CD4-positive, alpha-beta T cell (primary cell): ENCODE data around the gene NTRK2. TPM values are rescaled to one million over a fixed set of nuclear protein-coding genes. Genes with fewer than 3 reads are reported as not detected.

Source experiments
- ATAC-seq: fragments of 200-7000 bp; cut with Tn5 transposase; one replicate; pipeline ENCODE4 v1.10.0; 2022; ENCODE audit warnings: mild to moderate bottlenecking; ENCODE audit not compliant: poor library complexity
- CTCF ChIA-PET: fragments of 350-600 bp; sonication (Branson Sonifier 250); formaldehyde crosslinking; loops from one replicate; lab custom pipeline; 2021; ENCODE audit warnings: antibody characterized with exemption, inconsistent platforms; lab: Charles Lee
- POLR2A ChIA-PET: fragments of 350-600 bp; sonication (Branson Sonifier 250); formaldehyde crosslinking; loops from one replicate; lab custom pipeline; 2021; ENCODE audit warnings: antibody characterized with exemption, inconsistent platforms; lab: Charles Lee
- DNase-seq, 14 experiments: peaks; one replicate each; pipeline ENCODE4 v3.0.0-alpha.2; 2013 to 2020; ENCODE audit warnings: mixed read lengths in 2 of 14
- H3K27ac ChIP-seq, 2 donors: one replicate each; pipeline versions ENCODE4 v1.5.1 to v1.7.0; 2013; ENCODE audit warnings: low read length in 2 of 2, low read depth in 1 of 2, mild to moderate bottlenecking in 1 of 2
- H3K27me3 ChIP-seq, 2 experiments: 1 replicate in 1 of 2; 2 replicates in 1 of 2; pipeline versions ENCODE4 v1.6.1 to v1.7.0; 2013; ENCODE audit warnings: low read length in 2 of 2, control low read depth in 1 of 2, mild to moderate bottlenecking in 1 of 2, moderate library complexity in 1 of 2; ENCODE audit not compliant: insufficient read depth in 2 of 2, control insufficient read depth in 1 of 2
- H3K36me3 ChIP-seq: one replicate; pipeline ENCODE4 v1.6.1; 2013; ENCODE audit warnings: low read length, control low read depth; ENCODE audit not compliant: insufficient read depth
- H3K4me1 ChIP-seq: one replicate; pipeline ENCODE4 v1.6.1; 2013; ENCODE audit warnings: low read length, control low read depth; ENCODE audit not compliant: insufficient read depth
- H3K4me3 ChIP-seq: one replicate; pipeline ENCODE4 v1.5.1; 2013; ENCODE audit warnings: mild to moderate bottlenecking, low read length, moderate library complexity
- H3K9me3 ChIP-seq, 2 experiments: 1 replicate in 1 of 2; 2 replicates in 1 of 2; pipeline versions ENCODE4 v1.6.1 to v1.7.0; 2013; ENCODE audit warnings: low read length in 2 of 2, mild to moderate bottlenecking in 2 of 2, control low read depth in 1 of 2, moderate library complexity in 1 of 2; ENCODE audit not compliant: control insufficient read depth in 1 of 2, insufficient read depth in 1 of 2
- H3K27ac Mint-ChIP-seq: one replicate; pipeline ENCODE4 v1.8.0; 2020; ENCODE audit warnings: mixed read lengths
- H3K27me3 Mint-ChIP-seq: one replicate; pipeline ENCODE4 v1.8.0; 2021; ENCODE audit warnings: mixed read lengths
- H3K36me3 Mint-ChIP-seq: one replicate; pipeline ENCODE4 v1.8.0; 2021; ENCODE audit warnings: low read depth, mixed read lengths
- H3K4me1 Mint-ChIP-seq: one replicate; pipeline ENCODE4 v1.8.0; 2021; ENCODE audit warnings: low read depth, mixed read lengths
- H3K4me3 Mint-ChIP-seq: one replicate; pipeline ENCODE4 v1.8.0; 2020; ENCODE audit warnings: mild to moderate bottlenecking, mixed read lengths
- H3K9me3 Mint-ChIP-seq: one replicate; pipeline ENCODE4 v1.8.0; 2020; ENCODE audit warnings: mixed read lengths
- intact Hi-C, 2 experiments: fragments of 100-400 bp; cut with DNase I in 1 of 2; cut with micrococcal nuclease in 1 of 2; formaldehyde crosslinking; loops; one replicate each; pipeline versions ENCODE4 v1.15.1 to v1.9.0; 2023 to 2025; cut with DNase I, micrococcal nuclease
- total RNA-seq, 174 experiments: library from RNA in 2 of 174; stranded (reverse) in 2 of 174; gene quantifications; one replicate each; pipeline ENCODE4 v1.2.3 and lab custom pipeline; 2021 to 2026
- TF ChIP-seq, protein P1 (sequence below): fragments of 200-600 bp; IDR thresholded peaks from one replicate; pipeline ENCODE4 v1.8.0; 2022; ENCODE audit warnings: antibody characterized with exemption, mild to moderate bottlenecking

NTRK2 gene
- total RNA-seq, 2 experiments from 2014 or later = 0.06 to 0.14 TPM

GRCh38 chr9:84781458-84781857 is 111.9 kb downstream of the NTRK2 start:
- H3K27ac Mint-ChIP-seq = no peak overlapping the region
- no peaks in the 10 kb centered on the region for H3K9me3 ChIP-seq
- no peak for ATAC-seq
- H3K36me3 Mint-ChIP-seq = no peaks in the 10 kb centered on the region
- DNase-seq = peak in 3 of 14 experiments; percentile 9 to 26 (median 17)
- peaks cover 11% of the 10 kb centered on the region for H3K27me3 Mint-ChIP-seq
- H3K4me1 ChIP-seq = no peaks in the 10 kb centered on the region
- H3K27ac ChIP-seq = no peak overlapping the region
- no peaks in the 10 kb centered on the region for H3K27me3 ChIP-seq
- ChIA-PET CTCF (no interaction called here), POLR2A (interaction anchor here (0.7 kb wide), 1 partner anchor 15 kb away, joined by 5 read pairs; no protein-coding TSS in a partner anchor)
- H3K4me1 Mint-ChIP-seq = no peaks in the 10 kb centered on the region
- H3K36me3 ChIP-seq = no peaks in the 10 kb centered on the region
- H3K4me3 ChIP-seq = no peak overlapping the region
- H3K9me3 Mint-ChIP-seq = no peaks in the 10 kb centered on the region
- intact Hi-C loops = loop anchor here in 1 of 2 experiments (5.0 to 10.0 kb wide), 2 partner anchors 84 to 387 kb away; no protein-coding TSS in a partner anchor
- no peak overlapping the region for H3K4me3 Mint-ChIP-seq
- TF ChIP-seq, protein P1, sequence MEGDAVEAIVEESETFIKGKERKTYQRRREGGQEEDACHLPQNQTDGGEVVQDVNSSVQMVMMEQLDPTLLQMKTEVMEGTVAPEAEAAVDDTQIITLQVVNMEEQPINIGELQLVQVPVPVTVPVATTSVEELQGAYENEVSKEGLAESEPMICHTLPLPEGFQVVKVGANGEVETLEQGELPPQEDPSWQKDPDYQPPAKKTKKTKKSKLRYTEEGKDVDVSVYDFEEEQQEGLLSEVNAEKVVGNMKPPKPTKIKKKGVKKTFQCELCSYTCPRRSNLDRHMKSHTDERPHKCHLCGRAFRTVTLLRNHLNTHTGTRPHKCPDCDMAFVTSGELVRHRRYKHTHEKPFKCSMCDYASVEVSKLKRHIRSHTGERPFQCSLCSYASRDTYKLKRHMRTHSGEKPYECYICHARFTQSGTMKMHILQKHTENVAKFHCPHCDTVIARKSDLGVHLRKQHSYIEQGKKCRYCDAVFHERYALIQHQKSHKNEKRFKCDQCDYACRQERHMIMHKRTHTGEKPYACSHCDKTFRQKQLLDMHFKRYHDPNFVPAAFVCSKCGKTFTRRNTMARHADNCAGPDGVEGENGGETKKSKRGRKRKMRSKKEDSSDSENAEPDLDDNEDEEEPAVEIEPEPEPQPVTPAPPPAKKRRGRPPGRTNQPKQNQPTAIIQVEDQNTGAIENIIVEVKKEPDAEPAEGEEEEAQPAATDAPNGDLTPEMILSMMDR = no peak

GRCh38 chr9:84781931-84782866 is 112.7 kb downstream of the NTRK2 start:
- Mint-ChIP-seq H3K36me3 (no peaks in the 10 kb centered on the region), H3K27ac (no peak overlapping the region), H3K4me3 (no peak overlapping the region), H3K9me3 (no peaks in the 10 kb centered on the region), H3K4me1 (no peaks in the 10 kb centered on the region), H3K27me3 (peaks cover 7% of the 10 kb centered on the region)
- Histone ChIP-seq H3K4me1 (no peaks in the 10 kb centered on the region), H3K27me3 (no peaks in the 10 kb centered on the region), H3K36me3 (no peaks in the 10 kb centered on the region), H3K4me3 (no peak overlapping the region), H3K9me3 (no peaks in the 10 kb centered on the region), H3K27ac (no peak overlapping the region)
- intact Hi-C loops = loop anchor here in 1 of 2 experiments (5.0 to 10.0 kb wide), 2 partner anchors 85 to 387 kb away; no protein-coding TSS in a partner anchor
- ChIA-PET CTCF (no interaction called here), POLR2A (interaction anchor here (0.7 kb wide), 1 partner anchor 14 kb away, joined by 5 read pairs; no protein-coding TSS in a partner anchor)
- TF ChIP-seq, protein P1 = no peak
- no peak for ATAC-seq
- DNase-seq = no peak

DNA sequence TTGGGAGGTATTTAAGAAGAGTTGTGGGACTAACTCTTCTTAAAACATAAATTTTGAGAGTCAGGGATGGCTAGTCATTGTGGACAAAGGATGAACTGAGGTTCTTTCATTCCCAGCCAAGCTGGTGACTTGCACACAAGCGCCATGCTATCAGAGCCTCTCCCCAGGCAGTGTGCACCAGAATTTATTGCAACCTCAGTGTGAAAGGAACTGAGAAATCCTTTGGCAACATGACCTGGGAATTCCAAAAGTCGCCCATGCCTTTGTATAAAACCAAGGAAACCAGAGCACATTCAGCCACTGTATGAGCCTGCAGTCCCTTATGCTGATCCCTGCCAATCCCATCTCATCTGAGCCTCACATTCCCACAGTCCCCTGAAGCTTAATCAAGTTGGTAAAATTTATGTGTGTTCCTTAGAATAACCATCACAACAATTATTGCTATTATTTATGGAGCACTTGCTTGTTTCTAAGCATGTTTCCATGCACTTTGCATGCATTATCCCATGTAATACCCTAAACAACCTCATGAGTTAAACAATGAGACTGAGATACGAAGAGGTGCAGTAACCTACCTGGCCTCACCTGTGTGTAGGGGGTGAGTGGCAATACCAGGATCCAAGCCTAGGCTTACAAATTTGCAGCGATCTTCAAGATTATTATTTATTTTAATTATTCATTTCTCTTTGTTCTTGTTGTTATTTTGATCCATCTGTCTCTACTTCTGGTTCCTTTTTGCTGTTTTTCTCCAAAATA is 116.4 kb downstream of the NTRK2 start:
- intact Hi-C loops = loop anchor here in 1 of 2 experiments (10.0 kb wide), 1 partner anchor 391 kb away; no protein-coding TSS in a partner anchor
- DNase-seq (no peak), ATAC-seq (no peak)
- H3K36me3 Mint-ChIP-seq = no peaks in the 10 kb centered on the region
- peaks cover 7% of the 10 kb centered on the region for H3K27me3 Mint-ChIP-seq
- TF ChIP-seq, protein P1 = no peak
- no peak overlapping the region for H3K27ac Mint-ChIP-seq
- ChIA-PET CTCF (no interaction called here), POLR2A (no interaction called here)
- Histone ChIP-seq H3K9me3 (no peaks in the 10 kb centered on the region), H3K27ac (no peak overlapping the region), H3K4me3 (no peak overlapping the region), H3K27me3 (no peaks in the 10 kb centered on the region), H3K4me1 (no peaks in the 10 kb centered on the region), H3K36me3 (no peaks in the 10 kb centered on the region)
- no peak overlapping the region for H3K4me3 Mint-ChIP-seq
- no peaks in the 10 kb centered on the region for H3K4me1 Mint-ChIP-seq
- no peaks in the 10 kb centered on the region for H3K9me3 Mint-ChIP-seq
